H1 (cell line): ENCODE results near the gene SSH2. TPM values are rescaled to one million over a fixed set of nuclear protein-coding genes. Genes with fewer than 3 reads are reported as not detected.

ENCODE experiments used
- EP300 ChIP-seq, 2 experiments: IDR thresholded peaks; 1 replicate in 1 of 2; 2 replicates in 1 of 2; pipeline ENCODE4 v1.6.1; 2011 to 2012; ENCODE audit warnings: low read depth in 2 of 2, low read length in 2 of 2, mild to moderate bottlenecking in 2 of 2, borderline replicate concordance in 1 of 2, inconsistent platforms in 1 of 2, moderate library complexity in 1 of 2
- RNF2 ChIP-seq: fragments of 200-900, 300-1000 bp; sonication (generic); IDR thresholded peaks from 2 replicates; pipeline ENCODE4 v1.7.1; 2016; ENCODE audit warnings: borderline replicate concordance, low read depth, mild to moderate bottlenecking, antibody characterized with exemption, low read length; ENCODE audit not compliant: poor library complexity, severe bottlenecking; ENCODE audit errors: missing control alignments
- SRF ChIP-seq: IDR thresholded peaks from 2 replicates; pipeline ENCODE4 v1.6.1; 2011; ENCODE audit warnings: mild to moderate bottlenecking, low read depth, low read length, moderate library complexity
- polyA plus RNA-seq, 7 experiments: library from polyadenylated mRNA; depleted of rRNA in 3 of 7; stranded (reverse) in 5 of 7; unstranded in 2 of 7; fragments of >200 nt in 5 of 7; fragments of 200-250 nt in 2 of 7; gene quantifications; 1 replicate in 5 of 7; 2 replicates in 1 of 7; 4 replicates in 1 of 7; pipeline versions ENCODE4 v1.2.1 to v1.2.3, GENCODE V29; 2011 to 2013; ENCODE audit warnings: missing spikeins in 2 of 7, mixed read lengths in 2 of 7
- total RNA-seq: library from RNA; stranded (reverse); fragmentation: NEBNext Ultra II Directional; extraction: Animal tissue kit (Norgen Biotek cat#: 25700); gene quantifications from 2 replicates; pipeline ENCODE4 v1.2.1, GENCODE V29; 2021
- TF ChIP-seq, protein P1 (sequence below): fragments of 300-600 bp; sonication (generic); IDR thresholded peaks from 2 replicates; pipeline ENCODE4 v1.7.1; 2012; ENCODE audit warnings: low read length, moderate library complexity, mild to moderate bottlenecking, inconsistent platforms; ENCODE audit not compliant: insufficient replicate concordance
- TF ChIP-seq, protein P2 (sequence below): IDR thresholded peaks from 2 replicates; pipeline ENCODE4 v1.6.1; 2011; ENCODE audit warnings: low read length, improper control_type of control experiment
- TF ChIP-seq, protein P3 (sequence below): IDR thresholded peaks from 2 replicates; pipeline ENCODE4 v1.6.1; 2012; ENCODE audit warnings: inconsistent platforms

The SSH2 gene
- total and polyA plus RNA-seq, 2 of the 8 experiments (the other 6 are each of a cell fraction or from before 2014, with no cell fraction given), result 5.2 to 15.9 TPM

GRCh38 chr17:29789196-29790170, 140.5 kb downstream of the SSH2 start (continued):
- TF ChIP-seq, protein P1, sequence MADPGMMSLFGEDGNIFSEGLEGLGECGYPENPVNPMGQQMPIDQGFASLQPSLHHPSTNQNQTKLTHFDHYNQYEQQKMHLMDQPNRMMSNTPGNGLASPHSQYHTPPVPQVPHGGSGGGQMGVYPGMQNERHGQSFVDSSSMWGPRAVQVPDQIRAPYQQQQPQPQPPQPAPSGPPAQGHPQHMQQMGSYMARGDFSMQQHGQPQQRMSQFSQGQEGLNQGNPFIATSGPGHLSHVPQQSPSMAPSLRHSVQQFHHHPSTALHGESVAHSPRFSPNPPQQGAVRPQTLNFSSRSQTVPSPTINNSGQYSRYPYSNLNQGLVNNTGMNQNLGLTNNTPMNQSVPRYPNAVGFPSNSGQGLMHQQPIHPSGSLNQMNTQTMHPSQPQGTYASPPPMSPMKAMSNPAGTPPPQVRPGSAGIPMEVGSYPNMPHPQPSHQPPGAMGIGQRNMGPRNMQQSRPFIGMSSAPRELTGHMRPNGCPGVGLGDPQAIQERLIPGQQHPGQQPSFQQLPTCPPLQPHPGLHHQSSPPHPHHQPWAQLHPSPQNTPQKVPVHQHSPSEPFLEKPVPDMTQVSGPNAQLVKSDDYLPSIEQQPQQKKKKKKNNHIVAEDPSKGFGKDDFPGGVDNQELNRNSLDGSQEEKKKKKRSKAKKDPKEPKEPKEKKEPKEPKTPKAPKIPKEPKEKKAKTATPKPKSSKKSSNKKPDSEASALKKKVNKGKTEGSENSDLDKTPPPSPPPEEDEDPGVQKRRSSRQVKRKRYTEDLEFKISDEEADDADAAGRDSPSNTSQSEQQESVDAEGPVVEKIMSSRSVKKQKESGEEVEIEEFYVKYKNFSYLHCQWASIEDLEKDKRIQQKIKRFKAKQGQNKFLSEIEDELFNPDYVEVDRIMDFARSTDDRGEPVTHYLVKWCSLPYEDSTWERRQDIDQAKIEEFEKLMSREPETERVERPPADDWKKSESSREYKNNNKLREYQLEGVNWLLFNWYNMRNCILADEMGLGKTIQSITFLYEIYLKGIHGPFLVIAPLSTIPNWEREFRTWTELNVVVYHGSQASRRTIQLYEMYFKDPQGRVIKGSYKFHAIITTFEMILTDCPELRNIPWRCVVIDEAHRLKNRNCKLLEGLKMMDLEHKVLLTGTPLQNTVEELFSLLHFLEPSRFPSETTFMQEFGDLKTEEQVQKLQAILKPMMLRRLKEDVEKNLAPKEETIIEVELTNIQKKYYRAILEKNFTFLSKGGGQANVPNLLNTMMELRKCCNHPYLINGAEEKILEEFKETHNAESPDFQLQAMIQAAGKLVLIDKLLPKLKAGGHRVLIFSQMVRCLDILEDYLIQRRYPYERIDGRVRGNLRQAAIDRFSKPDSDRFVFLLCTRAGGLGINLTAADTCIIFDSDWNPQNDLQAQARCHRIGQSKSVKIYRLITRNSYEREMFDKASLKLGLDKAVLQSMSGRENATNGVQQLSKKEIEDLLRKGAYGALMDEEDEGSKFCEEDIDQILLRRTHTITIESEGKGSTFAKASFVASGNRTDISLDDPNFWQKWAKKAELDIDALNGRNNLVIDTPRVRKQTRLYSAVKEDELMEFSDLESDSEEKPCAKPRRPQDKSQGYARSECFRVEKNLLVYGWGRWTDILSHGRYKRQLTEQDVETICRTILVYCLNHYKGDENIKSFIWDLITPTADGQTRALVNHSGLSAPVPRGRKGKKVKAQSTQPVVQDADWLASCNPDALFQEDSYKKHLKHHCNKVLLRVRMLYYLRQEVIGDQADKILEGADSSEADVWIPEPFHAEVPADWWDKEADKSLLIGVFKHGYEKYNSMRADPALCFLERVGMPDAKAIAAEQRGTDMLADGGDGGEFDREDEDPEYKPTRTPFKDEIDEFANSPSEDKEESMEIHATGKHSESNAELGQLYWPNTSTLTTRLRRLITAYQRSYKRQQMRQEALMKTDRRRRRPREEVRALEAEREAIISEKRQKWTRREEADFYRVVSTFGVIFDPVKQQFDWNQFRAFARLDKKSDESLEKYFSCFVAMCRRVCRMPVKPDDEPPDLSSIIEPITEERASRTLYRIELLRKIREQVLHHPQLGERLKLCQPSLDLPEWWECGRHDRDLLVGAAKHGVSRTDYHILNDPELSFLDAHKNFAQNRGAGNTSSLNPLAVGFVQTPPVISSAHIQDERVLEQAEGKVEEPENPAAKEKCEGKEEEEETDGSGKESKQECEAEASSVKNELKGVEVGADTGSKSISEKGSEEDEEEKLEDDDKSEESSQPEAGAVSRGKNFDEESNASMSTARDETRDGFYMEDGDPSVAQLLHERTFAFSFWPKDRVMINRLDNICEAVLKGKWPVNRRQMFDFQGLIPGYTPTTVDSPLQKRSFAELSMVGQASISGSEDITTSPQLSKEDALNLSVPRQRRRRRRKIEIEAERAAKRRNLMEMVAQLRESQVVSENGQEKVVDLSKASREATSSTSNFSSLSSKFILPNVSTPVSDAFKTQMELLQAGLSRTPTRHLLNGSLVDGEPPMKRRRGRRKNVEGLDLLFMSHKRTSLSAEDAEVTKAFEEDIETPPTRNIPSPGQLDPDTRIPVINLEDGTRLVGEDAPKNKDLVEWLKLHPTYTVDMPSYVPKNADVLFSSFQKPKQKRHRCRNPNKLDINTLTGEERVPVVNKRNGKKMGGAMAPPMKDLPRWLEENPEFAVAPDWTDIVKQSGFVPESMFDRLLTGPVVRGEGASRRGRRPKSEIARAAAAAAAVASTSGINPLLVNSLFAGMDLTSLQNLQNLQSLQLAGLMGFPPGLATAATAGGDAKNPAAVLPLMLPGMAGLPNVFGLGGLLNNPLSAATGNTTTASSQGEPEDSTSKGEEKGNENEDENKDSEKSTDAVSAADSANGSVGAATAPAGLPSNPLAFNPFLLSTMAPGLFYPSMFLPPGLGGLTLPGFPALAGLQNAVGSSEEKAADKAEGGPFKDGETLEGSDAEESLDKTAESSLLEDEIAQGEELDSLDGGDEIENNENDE, result no peak
- TF ChIP-seq, protein P2, sequence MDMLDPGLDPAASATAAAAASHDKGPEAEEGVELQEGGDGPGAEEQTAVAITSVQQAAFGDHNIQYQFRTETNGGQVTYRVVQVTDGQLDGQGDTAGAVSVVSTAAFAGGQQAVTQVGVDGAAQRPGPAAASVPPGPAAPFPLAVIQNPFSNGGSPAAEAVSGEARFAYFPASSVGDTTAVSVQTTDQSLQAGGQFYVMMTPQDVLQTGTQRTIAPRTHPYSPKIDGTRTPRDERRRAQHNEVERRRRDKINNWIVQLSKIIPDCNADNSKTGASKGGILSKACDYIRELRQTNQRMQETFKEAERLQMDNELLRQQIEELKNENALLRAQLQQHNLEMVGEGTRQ, result no peak
- TF ChIP-seq, protein P3, sequence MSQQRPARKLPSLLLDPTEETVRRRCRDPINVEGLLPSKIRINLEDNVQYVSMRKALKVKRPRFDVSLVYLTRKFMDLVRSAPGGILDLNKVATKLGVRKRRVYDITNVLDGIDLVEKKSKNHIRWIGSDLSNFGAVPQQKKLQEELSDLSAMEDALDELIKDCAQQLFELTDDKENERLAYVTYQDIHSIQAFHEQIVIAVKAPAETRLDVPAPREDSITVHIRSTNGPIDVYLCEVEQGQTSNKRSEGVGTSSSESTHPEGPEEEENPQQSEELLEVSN, result no peak
- TF ChIP-seq RNF2 (no peak), SRF (no peak), EP300 (IDR thresholded peaks at IDR 0.05; ENCODE audit: borderline replicate concordance in 1 of 2, low read depth in 2 of 2, low read length in 2 of 2) (no peak)
